ENCODE data around the gene ELOVL6.

DNA sequence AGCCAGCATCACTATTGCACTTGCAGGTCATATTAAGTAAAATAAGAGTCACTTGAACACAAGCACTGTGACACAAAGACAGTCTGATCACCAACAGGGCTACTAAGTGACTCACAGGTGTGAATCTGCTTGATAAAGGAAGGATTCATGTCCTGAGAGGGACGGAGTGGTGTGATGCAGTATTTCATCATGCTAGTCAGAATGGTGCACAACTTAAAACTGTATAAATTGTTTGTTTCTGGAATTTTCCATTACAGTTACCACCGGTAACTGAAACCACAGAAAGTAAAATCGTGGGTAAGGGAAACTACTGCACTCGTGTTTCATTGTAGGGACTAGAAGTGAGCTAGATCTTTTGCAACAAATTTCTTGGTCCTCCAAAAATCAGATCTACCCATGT is 109.7 kb downstream of the ELOVL6 start:
- TF ChIP-seq, protein P1, sequence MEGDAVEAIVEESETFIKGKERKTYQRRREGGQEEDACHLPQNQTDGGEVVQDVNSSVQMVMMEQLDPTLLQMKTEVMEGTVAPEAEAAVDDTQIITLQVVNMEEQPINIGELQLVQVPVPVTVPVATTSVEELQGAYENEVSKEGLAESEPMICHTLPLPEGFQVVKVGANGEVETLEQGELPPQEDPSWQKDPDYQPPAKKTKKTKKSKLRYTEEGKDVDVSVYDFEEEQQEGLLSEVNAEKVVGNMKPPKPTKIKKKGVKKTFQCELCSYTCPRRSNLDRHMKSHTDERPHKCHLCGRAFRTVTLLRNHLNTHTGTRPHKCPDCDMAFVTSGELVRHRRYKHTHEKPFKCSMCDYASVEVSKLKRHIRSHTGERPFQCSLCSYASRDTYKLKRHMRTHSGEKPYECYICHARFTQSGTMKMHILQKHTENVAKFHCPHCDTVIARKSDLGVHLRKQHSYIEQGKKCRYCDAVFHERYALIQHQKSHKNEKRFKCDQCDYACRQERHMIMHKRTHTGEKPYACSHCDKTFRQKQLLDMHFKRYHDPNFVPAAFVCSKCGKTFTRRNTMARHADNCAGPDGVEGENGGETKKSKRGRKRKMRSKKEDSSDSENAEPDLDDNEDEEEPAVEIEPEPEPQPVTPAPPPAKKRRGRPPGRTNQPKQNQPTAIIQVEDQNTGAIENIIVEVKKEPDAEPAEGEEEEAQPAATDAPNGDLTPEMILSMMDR (IDR thresholded peaks at IDR 0.05 in 4 of 5, conservative IDR thresholded peaks at IDR 0.05 in 1 of 5): no peak
- TF ChIP-seq POLR2A (IDR thresholded peaks at IDR 0.05): no peak
